ENCODE data around the gene ISM2. TPM values are rescaled to one million over a fixed set of nuclear protein-coding genes. Genes with fewer than 3 reads are reported as not detected.

ISM2 gene
- total and polyA plus RNA-seq, 2 of the 8 experiments (the other 6 are each of a cell fraction or from before 2014, with no cell fraction given) = 0.52 to 0.79 TPM

DNA sequence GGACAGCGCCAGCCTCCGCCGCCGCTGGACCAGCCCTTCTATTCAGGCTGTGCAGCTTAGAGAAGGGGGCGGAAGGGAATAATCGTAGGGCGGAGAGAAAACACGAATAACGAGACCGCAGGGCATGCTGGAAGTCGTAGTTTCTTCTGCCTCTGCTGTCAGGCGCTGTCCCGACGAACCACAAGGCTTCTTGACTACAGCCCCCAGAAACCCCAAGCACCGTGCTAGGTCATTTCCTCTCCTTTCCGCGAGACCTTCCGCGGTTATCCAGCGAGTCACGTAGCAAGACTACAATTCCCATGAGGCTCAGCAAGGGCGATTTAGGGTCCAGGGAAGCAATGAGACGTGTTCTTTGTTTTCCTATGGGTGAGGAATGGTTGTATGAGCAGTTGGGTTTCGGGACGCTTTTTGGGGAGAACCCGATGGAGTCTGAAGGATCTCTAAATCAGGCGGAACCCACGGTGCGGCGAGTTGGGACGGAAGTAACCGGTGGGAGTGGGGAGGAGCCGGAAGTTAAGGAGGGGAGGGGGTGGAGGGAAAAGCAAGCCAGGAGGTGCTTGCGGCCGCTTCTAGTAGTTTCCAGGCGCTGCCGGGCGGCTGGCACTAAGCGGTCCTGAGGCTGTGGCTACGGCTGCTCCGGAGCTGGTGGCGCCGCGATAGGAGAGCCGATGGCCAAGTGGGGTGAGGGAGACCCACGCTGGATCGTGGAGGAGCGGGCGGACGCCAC lies 40.9 kb downstream of the ISM2 start, which contains the start of the genes AHSA1 and VIPAS39 (continued):
- TF ChIP-seq SIX5 (IDR thresholded peaks at IDR 0.05; ENCODE audit: low read depth, low read length) (peak; percentile 96), EP300 (IDR thresholded peaks at IDR 0.05; ENCODE audit: borderline replicate concordance in 1 of 2, low read depth in 2 of 2, low read length in 2 of 2) (no peak), CHD2 (IDR thresholded peaks at IDR 0.05; ENCODE audit: low read length) (peak; percentile 96), BACH1 (IDR thresholded peaks at IDR 0.05; ENCODE audit: low read length) (no peak), POLR2A (IDR thresholded peaks at IDR 0.05; ENCODE audit: control extremely low read depth in 1 of 2, low read depth in 2 of 2, low read length in 2 of 2) (peak; percentile 65 to 86), SP2 (IDR thresholded peaks at IDR 0.05; ENCODE audit: low read length) (no peak), HDAC2 (IDR thresholded peaks at IDR 0.05; ENCODE audit: borderline replicate concordance in 1 of 2, low read depth in 2 of 2, low read length in 2 of 2) (no peak), GTF2F1 (IDR thresholded peaks at IDR 0.05; ENCODE audit: borderline replicate concordance, low read depth, low read length) (no peak), FOSL1 (IDR thresholded peaks at IDR 0.05; ENCODE audit: insufficient read depth, low read depth, low read length) (no peak), SAP30 (IDR thresholded peaks at IDR 0.05; ENCODE audit: insufficient read depth, insufficient replicate concordance, low read length) (peak; percentile 21), RAD21 (IDR thresholded peaks at IDR 0.05 in 1 of 2, conservative IDR thresholded peaks at IDR 0.05 in 1 of 2; ENCODE audit: low read depth in 2 of 2, low read length in 2 of 2) (no peak), POLR2AphosphoS5 (IDR thresholded peaks at IDR 0.05; ENCODE audit: low read depth, low read length) (peak; percentile 82), RFX5 (IDR thresholded peaks at IDR 0.05; ENCODE audit: borderline replicate concordance, low read depth, low read length) (no peak), PHF8 (conservative IDR thresholded peaks at IDR 0.05; ENCODE audit: low read depth, low read length) (peak; percentile 92), SIN3A (conservative IDR thresholded peaks at IDR 0.05 in 1 of 2, IDR thresholded peaks at IDR 0.05 in 1 of 2; ENCODE audit: low read depth in 1 of 2, low read length in 2 of 2) (peak in 1 of 2 experiments; percentile 70; a peak in 1 of 4 replicates), RBBP5 (IDR thresholded peaks at IDR 0.05; ENCODE audit: borderline replicate concordance, low read depth, low read length) (0 out of 2 replicates have a peak, but pooled peaks have one; percentile 26), TBP (IDR thresholded peaks at IDR 0.05; ENCODE audit: low read depth, low read length) (peak; percentile 86), RNF2 (IDR thresholded peaks at IDR 0.05; ENCODE audit: borderline replicate concordance, low read depth, low read length, missing control alignments, poor library complexity, severe bottlenecking) (no peak), GABPA (IDR thresholded peaks at IDR 0.05; ENCODE audit: borderline replicate concordance, insufficient read depth, low read length) (peak; percentile 95)
- TF ChIP-seq, protein P1, sequence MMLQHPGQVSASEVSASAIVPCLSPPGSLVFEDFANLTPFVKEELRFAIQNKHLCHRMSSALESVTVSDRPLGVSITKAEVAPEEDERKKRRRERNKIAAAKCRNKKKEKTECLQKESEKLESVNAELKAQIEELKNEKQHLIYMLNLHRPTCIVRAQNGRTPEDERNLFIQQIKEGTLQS (IDR thresholded peaks at IDR 0.05; ENCODE audit: insufficient read depth, low read depth, low read length) = no peak
- TF ChIP-seq, protein P2, sequence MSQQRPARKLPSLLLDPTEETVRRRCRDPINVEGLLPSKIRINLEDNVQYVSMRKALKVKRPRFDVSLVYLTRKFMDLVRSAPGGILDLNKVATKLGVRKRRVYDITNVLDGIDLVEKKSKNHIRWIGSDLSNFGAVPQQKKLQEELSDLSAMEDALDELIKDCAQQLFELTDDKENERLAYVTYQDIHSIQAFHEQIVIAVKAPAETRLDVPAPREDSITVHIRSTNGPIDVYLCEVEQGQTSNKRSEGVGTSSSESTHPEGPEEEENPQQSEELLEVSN (IDR thresholded peaks at IDR 0.05) = peak; percentile 51; the same call in 1 of the 2 replicates

Measured in H1 (cell line).